ENCODE data around the gene SDK1.

The SDK1 gene

DNA sequence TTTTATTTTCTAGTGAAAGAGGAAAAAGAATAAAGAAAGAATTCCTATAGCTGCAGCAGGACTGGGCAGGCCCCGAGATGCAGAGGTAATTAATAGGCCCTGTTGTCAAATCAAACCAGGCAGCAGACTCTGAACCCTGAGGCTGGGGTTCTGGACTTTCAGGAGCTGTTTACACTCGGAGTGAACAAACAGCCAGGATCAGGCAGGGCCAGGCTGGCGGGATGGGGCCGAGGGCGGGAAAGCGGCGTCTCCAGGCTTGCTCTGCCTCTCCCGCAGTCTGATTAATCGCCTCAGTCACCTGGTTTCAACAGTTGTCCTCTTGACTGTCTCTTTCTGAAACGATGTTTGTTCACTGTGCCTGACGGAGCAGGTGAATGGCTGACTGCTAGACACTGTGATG lies 705.6 kb downstream of the SDK1 start:
- H3K4me3 ChIP-seq (ENCODE audit: low read depth, low read length), result no peak overlapping the region
- DNase-seq (ENCODE audit: low read depth), result no peak
- TF ChIP-seq, protein P1, sequence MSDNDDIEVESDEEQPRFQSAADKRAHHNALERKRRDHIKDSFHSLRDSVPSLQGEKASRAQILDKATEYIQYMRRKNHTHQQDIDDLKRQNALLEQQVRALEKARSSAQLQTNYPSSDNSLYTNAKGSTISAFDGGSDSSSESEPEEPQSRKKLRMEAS (IDR thresholded peaks at IDR 0.05; ENCODE audit: low read depth, low read length), result no peak
- TF ChIP-seq MYC (IDR thresholded peaks at IDR 0.05; ENCODE audit: low read depth, low read length) (no peak), POLR2A (IDR thresholded peaks at IDR 0.05; ENCODE audit: extremely low read depth, insufficient read length) (no peak)
- TF ChIP-seq, protein P2, sequence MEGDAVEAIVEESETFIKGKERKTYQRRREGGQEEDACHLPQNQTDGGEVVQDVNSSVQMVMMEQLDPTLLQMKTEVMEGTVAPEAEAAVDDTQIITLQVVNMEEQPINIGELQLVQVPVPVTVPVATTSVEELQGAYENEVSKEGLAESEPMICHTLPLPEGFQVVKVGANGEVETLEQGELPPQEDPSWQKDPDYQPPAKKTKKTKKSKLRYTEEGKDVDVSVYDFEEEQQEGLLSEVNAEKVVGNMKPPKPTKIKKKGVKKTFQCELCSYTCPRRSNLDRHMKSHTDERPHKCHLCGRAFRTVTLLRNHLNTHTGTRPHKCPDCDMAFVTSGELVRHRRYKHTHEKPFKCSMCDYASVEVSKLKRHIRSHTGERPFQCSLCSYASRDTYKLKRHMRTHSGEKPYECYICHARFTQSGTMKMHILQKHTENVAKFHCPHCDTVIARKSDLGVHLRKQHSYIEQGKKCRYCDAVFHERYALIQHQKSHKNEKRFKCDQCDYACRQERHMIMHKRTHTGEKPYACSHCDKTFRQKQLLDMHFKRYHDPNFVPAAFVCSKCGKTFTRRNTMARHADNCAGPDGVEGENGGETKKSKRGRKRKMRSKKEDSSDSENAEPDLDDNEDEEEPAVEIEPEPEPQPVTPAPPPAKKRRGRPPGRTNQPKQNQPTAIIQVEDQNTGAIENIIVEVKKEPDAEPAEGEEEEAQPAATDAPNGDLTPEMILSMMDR (IDR thresholded peaks at IDR 0.05; ENCODE audit: low read depth, low read length), result no peak

DNA sequence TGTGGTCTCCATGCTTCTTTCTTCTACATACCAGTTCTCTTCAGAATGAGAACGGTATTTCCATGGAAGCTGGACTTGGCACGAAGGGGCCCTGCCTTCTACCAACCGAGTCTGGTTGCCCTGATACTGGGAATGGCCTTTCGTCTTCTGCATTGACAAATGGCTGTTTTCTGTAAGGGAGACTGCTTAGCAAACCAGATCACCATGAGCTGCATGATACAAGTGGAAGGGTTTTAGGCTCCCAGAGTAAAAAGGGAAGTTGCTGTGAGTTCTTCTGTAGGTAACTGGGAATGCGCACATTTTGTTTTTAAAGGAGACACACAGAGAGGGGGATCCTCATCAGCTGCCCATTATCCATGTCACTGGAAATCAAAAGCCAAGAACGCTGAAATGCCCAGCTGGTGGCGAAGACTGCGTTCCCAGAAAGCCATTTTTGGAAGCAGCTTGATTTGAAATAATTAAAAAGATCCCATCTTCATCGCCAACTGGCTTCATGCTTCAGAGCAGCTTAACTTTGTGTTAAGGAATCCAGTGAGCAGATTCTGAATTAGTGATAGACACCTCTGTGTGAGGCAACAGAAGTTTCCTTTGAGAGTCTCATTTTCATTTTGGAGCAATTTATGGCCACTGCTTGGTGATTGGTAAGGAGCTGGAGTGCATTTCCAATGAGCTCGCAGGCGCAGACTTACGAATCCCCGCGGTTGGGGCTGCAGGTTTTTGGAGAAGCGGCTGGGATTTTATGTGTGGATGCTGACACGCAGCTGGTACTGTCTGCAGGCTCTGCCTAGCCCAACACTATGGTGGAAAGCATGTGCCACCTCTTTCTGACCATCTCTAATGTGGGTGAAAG lies 708.4 kb downstream of the SDK1 start:
- TF ChIP-seq, protein P2 (IDR thresholded peaks at IDR 0.05; ENCODE audit: low read depth, low read length), result no peak
- no peak for TF ChIP-seq MYC (IDR thresholded peaks at IDR 0.05; ENCODE audit: low read depth, low read length)
- TF ChIP-seq, protein P1 (IDR thresholded peaks at IDR 0.05; ENCODE audit: low read depth, low read length), result no peak
- TF ChIP-seq POLR2A (IDR thresholded peaks at IDR 0.05; ENCODE audit: extremely low read depth, insufficient read length), result no peak
- no peak for DNase-seq (ENCODE audit: low read depth)
- no peak overlapping the region for H3K4me3 ChIP-seq (ENCODE audit: low read depth, low read length)

DNA sequence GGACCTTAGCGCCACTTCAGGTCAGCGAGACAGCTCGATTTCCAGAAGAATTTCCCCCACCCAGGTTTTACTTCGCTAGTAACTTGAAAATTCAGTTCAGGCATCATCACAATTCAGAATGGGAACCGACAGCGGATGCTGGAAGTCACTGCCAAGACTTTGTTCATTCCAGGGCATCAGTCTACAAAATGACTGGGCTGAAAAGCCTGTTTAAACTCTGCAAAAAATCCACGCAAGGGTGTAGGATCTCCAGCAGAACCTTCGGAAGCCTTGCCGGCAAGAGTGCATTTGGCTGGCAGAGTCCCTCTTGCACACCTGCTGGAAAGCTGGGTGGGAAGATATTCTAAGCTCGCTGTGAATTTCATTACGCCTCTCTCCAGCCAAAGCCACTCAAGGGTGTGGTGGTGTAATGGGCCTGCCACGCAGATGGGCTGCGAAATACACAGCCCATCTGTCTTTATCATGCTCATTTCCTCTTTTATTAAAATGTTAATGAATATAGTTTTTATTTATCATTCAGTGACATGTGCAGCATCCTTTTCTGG lies 709.1 kb downstream of the SDK1 start:
- no peak overlapping the region for H3K4me3 ChIP-seq (ENCODE audit: low read depth, low read length)
- no peak for DNase-seq (ENCODE audit: low read depth)
- TF ChIP-seq POLR2A (IDR thresholded peaks at IDR 0.05; ENCODE audit: extremely low read depth, insufficient read length) (no peak), MYC (IDR thresholded peaks at IDR 0.05; ENCODE audit: low read depth, low read length) (no peak)
- TF ChIP-seq, protein P1 (IDR thresholded peaks at IDR 0.05; ENCODE audit: low read depth, low read length), result no peak
- TF ChIP-seq, protein P2 (IDR thresholded peaks at IDR 0.05; ENCODE audit: low read depth, low read length), result no peak

DNA sequence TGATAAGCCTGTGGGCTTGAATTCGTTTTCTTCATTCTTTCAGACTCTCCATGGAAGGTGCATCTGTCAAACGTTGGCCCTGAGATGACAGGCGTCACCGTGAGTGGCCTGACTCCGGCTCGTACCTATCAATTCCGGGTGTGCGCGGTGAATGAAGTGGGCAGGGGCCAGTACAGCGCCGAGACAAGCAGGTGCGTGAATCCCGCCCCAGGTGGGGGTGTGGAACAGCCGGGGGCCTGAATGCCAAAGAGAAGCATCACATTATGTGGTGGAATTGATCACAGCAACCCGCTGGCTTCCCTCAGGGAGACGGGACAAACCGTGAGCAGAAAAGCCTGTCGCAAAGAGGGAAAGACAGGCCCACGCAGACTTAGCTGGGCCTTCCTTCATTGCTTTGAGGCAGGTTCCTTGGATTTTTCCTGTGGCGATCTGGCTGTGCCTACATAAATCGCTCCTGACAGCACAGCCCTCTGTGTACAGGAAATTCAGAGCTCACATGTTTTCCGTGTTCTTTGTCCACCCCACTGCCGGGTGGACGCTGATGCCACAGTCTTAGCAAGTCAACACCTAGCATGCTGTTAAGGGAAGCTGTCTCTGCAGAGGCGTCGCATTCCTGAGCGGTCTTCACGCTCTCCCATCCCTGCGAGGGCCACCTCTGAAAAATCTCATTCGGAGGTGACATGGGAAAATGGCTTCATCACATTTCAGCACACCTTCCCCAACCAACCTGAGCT lies 710.0 kb downstream of the SDK1 start:
- no peak overlapping the region for H3K4me3 ChIP-seq (ENCODE audit: low read depth, low read length)
- DNase-seq (ENCODE audit: low read depth), result no peak
- TF ChIP-seq MYC (IDR thresholded peaks at IDR 0.05; ENCODE audit: low read depth, low read length) (no peak), POLR2A (IDR thresholded peaks at IDR 0.05; ENCODE audit: extremely low read depth, insufficient read length) (no peak)
- TF ChIP-seq, protein P1 (IDR thresholded peaks at IDR 0.05; ENCODE audit: low read depth, low read length), result no peak
- TF ChIP-seq, protein P2 (IDR thresholded peaks at IDR 0.05; ENCODE audit: low read depth, low read length), result no peak

DNA sequence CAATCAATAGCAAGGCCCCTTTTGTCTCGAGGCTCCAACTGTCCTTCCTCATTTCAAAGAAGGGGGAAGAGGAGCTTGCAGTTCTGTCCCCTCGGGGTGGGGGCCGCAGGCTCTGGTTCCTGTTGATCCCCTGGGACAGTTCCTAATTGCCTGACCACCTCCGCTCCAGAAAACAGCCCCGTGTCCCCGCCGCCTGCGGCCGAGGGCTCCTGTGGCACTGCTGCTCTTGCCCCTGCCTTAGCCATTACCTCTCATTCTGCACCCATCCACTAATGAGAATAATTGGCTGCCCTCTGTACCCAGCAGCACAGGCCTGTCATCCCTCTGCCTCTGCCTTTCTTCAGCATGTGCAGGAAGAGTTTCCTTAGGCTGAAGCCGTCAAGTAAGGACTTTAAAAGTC lies 712.7 kb downstream of the SDK1 start:
- no peak overlapping the region for H3K4me3 ChIP-seq (ENCODE audit: low read depth, low read length)
- DNase-seq (ENCODE audit: low read depth), result no peak
- TF ChIP-seq MYC (IDR thresholded peaks at IDR 0.05; ENCODE audit: low read depth, low read length) (no peak), POLR2A (IDR thresholded peaks at IDR 0.05; ENCODE audit: extremely low read depth, insufficient read length) (no peak)
- TF ChIP-seq, protein P2 (IDR thresholded peaks at IDR 0.05; ENCODE audit: low read depth, low read length), result no peak
- TF ChIP-seq, protein P1 (IDR thresholded peaks at IDR 0.05; ENCODE audit: low read depth, low read length), result no peak

All from NB4 (cell line).